Naive thymus-derived CD4-positive, alpha-beta T cell (primary cell): ENCODE measurements around the gene NEK10. TPM values are rescaled to one million over a fixed set of nuclear protein-coding genes. Genes with fewer than 3 reads are reported as not detected.

Experiments used
- ATAC-seq: fragments of 150-1000 bp; cut with Tn5 transposase; 2 replicates; pipeline ENCODE4 v1.10.0; 2021; ENCODE audit warnings: mild to moderate bottlenecking, moderate library complexity
- CTCF ChIA-PET: fragments of 350-600 bp; sonication (Branson Sonifier 250); formaldehyde crosslinking; loops from one replicate; lab custom pipeline; 2021; ENCODE audit warnings: antibody characterized with exemption; lab: Charles Lee
- POLR2A ChIA-PET: fragments of 350-600 bp; sonication (Branson Sonifier 250); formaldehyde crosslinking; loops from one replicate; lab custom pipeline; 2021; ENCODE audit warnings: antibody characterized with exemption, inconsistent platforms; lab: Charles Lee
- DNase-seq, 9 donors: peaks; one replicate each; pipeline versions ENCODE4 v3.0.0 to v3.0.0-alpha.2; 2020 to 2022; ENCODE audit warnings: mixed read lengths in 1 of 9
- H3K27ac ChIP-seq: one replicate; pipeline ENCODE4 v1.7.0; 2013; ENCODE audit warnings: mild to moderate bottlenecking, low read depth, low read length, moderate library complexity
- H3K27me3 ChIP-seq, 2 donors: one replicate each; pipeline ENCODE4 v1.7.0; 2013; ENCODE audit warnings: low read length in 2 of 2, mild to moderate bottlenecking in 2 of 2, moderate library complexity in 2 of 2; ENCODE audit not compliant: control insufficient read depth in 2 of 2, insufficient read depth in 2 of 2
- H3K36me3 ChIP-seq, 3 experiments: 1 replicate in 2 of 3; 2 replicates in 1 of 3; pipeline ENCODE4 v1.7.0; 2013; ENCODE audit warnings: low read length in 3 of 3, mild to moderate bottlenecking in 3 of 3, moderate library complexity in 1 of 3; ENCODE audit not compliant: insufficient read depth in 3 of 3, control insufficient read depth in 2 of 3
- H3K4me1 ChIP-seq, 2 donors: one replicate each; pipeline ENCODE4 v1.7.0; 2013; ENCODE audit warnings: low read length in 2 of 2, mild to moderate bottlenecking in 2 of 2, moderate library complexity in 1 of 2; ENCODE audit not compliant: control insufficient read depth in 2 of 2, insufficient read depth in 2 of 2
- H3K4me3 ChIP-seq: 2 replicates; pipeline ENCODE4 v1.7.0; 2013; ENCODE audit warnings: mild to moderate bottlenecking, low read length
- H3K9me3 ChIP-seq, 3 experiments: 1 replicate in 2 of 3; 2 replicates in 1 of 3; pipeline ENCODE4 v1.7.0; 2013; ENCODE audit warnings: low read length in 3 of 3; ENCODE audit not compliant: control insufficient read depth in 2 of 3
- H3K27ac Mint-ChIP-seq, 9 donors: one replicate each; pipeline ENCODE4 v1.8.0; 2020 to 2022; ENCODE audit warnings: mixed read lengths in 9 of 9, mild to moderate bottlenecking in 8 of 9, moderate library complexity in 5 of 9, inconsistent platforms in 2 of 9
- H3K27me3 Mint-ChIP-seq, 5 donors: one replicate each; pipeline ENCODE4 v1.8.0; 2021 to 2022; ENCODE audit warnings: mixed read lengths in 5 of 5, mild to moderate bottlenecking in 1 of 5
- H3K36me3 Mint-ChIP-seq, 5 donors: one replicate each; pipeline ENCODE4 v1.8.0; 2020 to 2022; ENCODE audit warnings: mixed read lengths in 5 of 5, mild to moderate bottlenecking in 3 of 5, inconsistent platforms in 1 of 5
- H3K4me1 Mint-ChIP-seq, 7 donors: one replicate each; pipeline ENCODE4 v1.8.0; 2020 to 2022; ENCODE audit warnings: mixed read lengths in 7 of 7, mild to moderate bottlenecking in 3 of 7, inconsistent platforms in 1 of 7
- H3K4me3 Mint-ChIP-seq, 10 donors: one replicate each; pipeline ENCODE4 v1.8.0; 2020 to 2022; ENCODE audit warnings: mild to moderate bottlenecking in 10 of 10, mixed read lengths in 10 of 10, moderate library complexity in 6 of 10, inconsistent platforms in 2 of 10
- H3K9me3 Mint-ChIP-seq, 11 donors: one replicate each; pipeline ENCODE4 v1.8.0; 2020 to 2022; ENCODE audit warnings: mixed read lengths in 11 of 11, mild to moderate bottlenecking in 4 of 11, inconsistent platforms in 1 of 11, moderate library complexity in 1 of 11
- intact Hi-C, 2 donors: fragments of 100-400 bp; cut with micrococcal nuclease; formaldehyde crosslinking; loops; one replicate each; pipeline ENCODE4 v1.15.1; 2023
- polyA plus RNA-seq, 2 donors: library from polyadenylated mRNA; unstranded; fragments of 300-500 nt; fragmentation: Illumina TruSeq; gene quantifications; one replicate each; pipeline ENCODE4 v1.2.3, GENCODE V29; 2021
- total RNA-seq, 6 experiments: library from RNA in 5 of 6; stranded (reverse) in 5 of 6; gene quantifications; 1 replicate in 5 of 6; 2 replicates in 1 of 6; pipeline ENCODE4 v1.2.3 and lab custom pipeline; 2021 to 2026

The NEK10 gene
- total and polyA plus RNA-seq, 7 experiments from 2014 or later: 0.64 to 2.0 (median 0.95) TPM; not detected in 2

GRCh38 chr3:27366062-27366591 is 3.1 kb downstream of the NEK10 start:
- H3K4me1 ChIP-seq: peaks cover 5 to 9% of the 10 kb centered on the region in 2 donors
- H3K4me3 Mint-ChIP-seq: no peak overlapping the region
- ChIA-PET POLR2A (interaction anchor here (0.6 kb wide), 1 partner anchor 1776 kb away, joined by 5 read pairs; no protein-coding TSS in a partner anchor), CTCF (interaction anchor here (1.1 kb wide), 1 partner anchor 46 kb away, joined by 3 read pairs; no protein-coding TSS in a partner anchor)
- H3K4me3 ChIP-seq: no peak overlapping the region
- H3K4me1 Mint-ChIP-seq: peaks cover 7 to 18% (median 14%) of the 10 kb centered on the region in 7 donors
- no peak for ATAC-seq
- H3K27ac ChIP-seq: no peak overlapping the region
- intact Hi-C loops: loop anchor here (5.0 kb wide), 4 partner anchors 36 to 1584 kb away; partner anchors contain the start of gene NGLY1 (in 1 of the 2)
- H3K36me3 Mint-ChIP-seq: peaks cover 0 to under 1% (median 0%) of the 10 kb centered on the region in 5 donors
- peaks cover 0 to 3% (median 0%) of the 10 kb centered on the region in 11 donors for H3K9me3 Mint-ChIP-seq
- DNase-seq: no peak
- peaks cover 0 to 3% (median 0%) of the 10 kb centered on the region in 3 experiments for H3K36me3 ChIP-seq
- H3K9me3 ChIP-seq: no peaks in the 10 kb centered on the region
- peaks cover 0 to 4% (median 0%) of the 10 kb centered on the region in 5 donors for H3K27me3 Mint-ChIP-seq
- no peak overlapping the region for H3K27ac Mint-ChIP-seq
- no peaks in the 10 kb centered on the region for H3K27me3 ChIP-seq

GRCh38 chr3:27360113-27361078 is 8.8 kb downstream of the NEK10 start:
- H3K27ac ChIP-seq: no peak overlapping the region
- DNase-seq: no peak
- no peaks in the 10 kb centered on the region for H3K27me3 ChIP-seq
- no peak overlapping the region for H3K4me3 ChIP-seq
- Mint-ChIP-seq H3K4me3 (no peak overlapping the region), H3K27me3 (peaks cover 0 to 6% (median 0%) of the 10 kb centered on the region in 5 donors), H3K36me3 (peaks cover 0 to 2% (median 0%) of the 10 kb centered on the region in 5 donors), H3K9me3 (no peaks in the 10 kb centered on the region), H3K27ac (peak overlapping the region in 1 of 9 donors; percentile 47), H3K4me1 (peaks cover 0 to 31% (median 25%) of the 10 kb centered on the region in 7 donors)
- ATAC-seq: no peak
- peaks cover 10 to 18% of the 10 kb centered on the region in 2 donors for H3K4me1 ChIP-seq
- CTCF ChIA-PET: no interaction called here
- H3K36me3 ChIP-seq: no peaks in the 10 kb centered on the region
- POLR2A ChIA-PET: no interaction called here
- no peaks in the 10 kb centered on the region for H3K9me3 ChIP-seq
- intact Hi-C loops: no loop called here

GRCh38 chr3:27358372-27358771 is 10.8 kb downstream of the NEK10 start:
- no peaks in the 10 kb centered on the region for H3K9me3 Mint-ChIP-seq
- Histone ChIP-seq H3K27me3 (no peaks in the 10 kb centered on the region), H3K27ac (no peak overlapping the region), H3K9me3 (no peaks in the 10 kb centered on the region), H3K4me1 (peaks cover 13 to 18% of the 10 kb centered on the region in 2 donors), H3K4me3 (no peak overlapping the region), H3K36me3 (no peaks in the 10 kb centered on the region)
- peaks cover 0 to 20% (median 0%) of the 10 kb centered on the region in 5 donors for H3K27me3 Mint-ChIP-seq
- no peak for ATAC-seq
- peaks cover 0 to 2% (median 0%) of the 10 kb centered on the region in 5 donors for H3K36me3 Mint-ChIP-seq
- intact Hi-C loops: loop anchor here in 1 of 2 donors (5.0 kb wide), 1 partner anchor 46 kb away; no protein-coding TSS in a partner anchor
- peaks cover 0 to 31% (median 25%) of the 10 kb centered on the region in 7 donors for H3K4me1 Mint-ChIP-seq
- CTCF ChIA-PET: interaction anchor here (1.0 to 1.5 kb wide), 5 partner anchors 11 to 322 kb away, joined by 3 to 11 read pairs (median 5); partner anchors contain the start of gene NEK10
- H3K4me3 Mint-ChIP-seq: peak overlapping the region in 2 of 10 donors; percentile 47 to 56
- H3K27ac Mint-ChIP-seq: no peak overlapping the region
- DNase-seq: no peak
- POLR2A ChIA-PET: interaction anchor here (1.4 kb wide), 1 partner anchor 17 kb away, joined by 4 read pairs; no protein-coding TSS in a partner anchor

GRCh38 chr3:27357665-27358258 is 11.4 kb downstream of the NEK10 start:
- intact Hi-C loops: loop anchor here (1.0 to 5.0 kb wide), 6 partner anchors 45 to 971 kb away; no protein-coding TSS in a partner anchor
- Histone ChIP-seq H3K27me3 (no peaks in the 10 kb centered on the region), H3K9me3 (no peaks in the 10 kb centered on the region), H3K27ac (no peak overlapping the region), H3K36me3 (no peaks in the 10 kb centered on the region), H3K4me3 (no peak overlapping the region), H3K4me1 (peaks cover 13 to 18% of the 10 kb centered on the region in 2 donors)
- DNase-seq: peak in 8 of 9 donors; percentile 19 to 56 (median 41)
- Mint-ChIP-seq H3K9me3 (no peaks in the 10 kb centered on the region), H3K27ac (no peak overlapping the region), H3K4me3 (no peak overlapping the region), H3K27me3 (peaks cover 0 to 20% (median 0%) of the 10 kb centered on the region in 5 donors), H3K36me3 (peaks cover 0 to 2% (median 0%) of the 10 kb centered on the region in 5 donors), H3K4me1 (peaks cover 0 to 31% (median 25%) of the 10 kb centered on the region in 7 donors)
- peak; percentile 93 for ATAC-seq
- CTCF ChIA-PET: interaction anchor here (1.0 to 1.5 kb wide), 5 partner anchors 12 to 323 kb away, joined by 3 to 11 read pairs (median 5); partner anchors contain the start of gene NEK10
- POLR2A ChIA-PET: interaction anchor here (1.4 kb wide), 1 partner anchor 18 kb away, joined by 4 read pairs; no protein-coding TSS in a partner anchor

GRCh38 chr3:27356976-27357375 is 12.2 kb downstream of the NEK10 start:
- intact Hi-C loops: loop anchor here (1.0 to 5.0 kb wide), 6 partner anchors 45 to 971 kb away; no protein-coding TSS in a partner anchor
- peaks cover 0 to 31% (median 25%) of the 10 kb centered on the region in 7 donors for H3K4me1 Mint-ChIP-seq
- ChIA-PET CTCF (no interaction called here), POLR2A (no interaction called here)
- peaks cover 0 to 25% (median 0%) of the 10 kb centered on the region in 5 donors for H3K27me3 Mint-ChIP-seq
- no peaks in the 10 kb centered on the region for H3K9me3 Mint-ChIP-seq
- H3K4me1 ChIP-seq: peaks cover 13 to 18% of the 10 kb centered on the region in 2 donors
- no peaks in the 10 kb centered on the region for H3K27me3 ChIP-seq
- H3K36me3 Mint-ChIP-seq: peaks cover 0 to 2% (median 0%) of the 10 kb centered on the region in 5 donors
- no peak overlapping the region for H3K27ac Mint-ChIP-seq
- DNase-seq: no peak
- no peak overlapping the region for H3K4me3 ChIP-seq
- H3K36me3 ChIP-seq: no peaks in the 10 kb centered on the region
- no peak for ATAC-seq
- no peak overlapping the region for H3K27ac ChIP-seq
- H3K9me3 ChIP-seq: no peaks in the 10 kb centered on the region
- H3K4me3 Mint-ChIP-seq: no peak overlapping the region
